Measurements from ENCODE around the gene TEX26. TPM values are rescaled to one million over a fixed set of nuclear protein-coding genes. Genes with fewer than 3 reads are reported as not detected.

Gene TEX26
- total RNA-seq, 2 donors from 2014 or later, result not detected

DNA sequence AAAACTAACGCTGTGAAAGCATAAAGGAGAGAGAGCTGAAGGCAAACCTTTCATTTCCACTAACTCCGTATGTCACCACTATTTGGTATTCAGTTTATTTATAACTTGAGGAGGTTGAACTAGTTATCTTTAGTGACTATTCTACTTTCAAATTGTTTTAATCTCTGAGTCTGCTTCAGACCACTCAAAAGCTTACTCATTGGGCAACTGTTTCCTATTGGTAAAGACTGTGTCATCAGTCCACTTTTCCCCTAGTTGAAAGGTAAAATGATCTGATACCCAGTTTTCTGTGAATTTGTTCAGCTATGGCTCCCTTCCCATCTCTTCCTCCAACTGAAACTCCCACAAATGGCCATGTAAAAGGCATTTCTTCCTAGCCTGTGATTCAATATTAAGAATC lies 39.1 kb downstream of the TEX26 start:
- H3K9me3 ChIP-seq, result no peaks in the 10 kb centered on the region
- TF ChIP-seq, protein P1, sequence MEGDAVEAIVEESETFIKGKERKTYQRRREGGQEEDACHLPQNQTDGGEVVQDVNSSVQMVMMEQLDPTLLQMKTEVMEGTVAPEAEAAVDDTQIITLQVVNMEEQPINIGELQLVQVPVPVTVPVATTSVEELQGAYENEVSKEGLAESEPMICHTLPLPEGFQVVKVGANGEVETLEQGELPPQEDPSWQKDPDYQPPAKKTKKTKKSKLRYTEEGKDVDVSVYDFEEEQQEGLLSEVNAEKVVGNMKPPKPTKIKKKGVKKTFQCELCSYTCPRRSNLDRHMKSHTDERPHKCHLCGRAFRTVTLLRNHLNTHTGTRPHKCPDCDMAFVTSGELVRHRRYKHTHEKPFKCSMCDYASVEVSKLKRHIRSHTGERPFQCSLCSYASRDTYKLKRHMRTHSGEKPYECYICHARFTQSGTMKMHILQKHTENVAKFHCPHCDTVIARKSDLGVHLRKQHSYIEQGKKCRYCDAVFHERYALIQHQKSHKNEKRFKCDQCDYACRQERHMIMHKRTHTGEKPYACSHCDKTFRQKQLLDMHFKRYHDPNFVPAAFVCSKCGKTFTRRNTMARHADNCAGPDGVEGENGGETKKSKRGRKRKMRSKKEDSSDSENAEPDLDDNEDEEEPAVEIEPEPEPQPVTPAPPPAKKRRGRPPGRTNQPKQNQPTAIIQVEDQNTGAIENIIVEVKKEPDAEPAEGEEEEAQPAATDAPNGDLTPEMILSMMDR (IDR thresholded peaks at IDR 0.05), result no peak
- H3K36me3 ChIP-seq, result no peaks in the 10 kb centered on the region
- no peak overlapping the region for H3K4me3 ChIP-seq
- H3K27me3 ChIP-seq, result no peaks in the 10 kb centered on the region
- no peaks in the 10 kb centered on the region for H3K4me1 ChIP-seq
- no peak for DNase-seq (ENCODE audit: low spot score)
- no peak overlapping the region for H3K27ac ChIP-seq

DNA sequence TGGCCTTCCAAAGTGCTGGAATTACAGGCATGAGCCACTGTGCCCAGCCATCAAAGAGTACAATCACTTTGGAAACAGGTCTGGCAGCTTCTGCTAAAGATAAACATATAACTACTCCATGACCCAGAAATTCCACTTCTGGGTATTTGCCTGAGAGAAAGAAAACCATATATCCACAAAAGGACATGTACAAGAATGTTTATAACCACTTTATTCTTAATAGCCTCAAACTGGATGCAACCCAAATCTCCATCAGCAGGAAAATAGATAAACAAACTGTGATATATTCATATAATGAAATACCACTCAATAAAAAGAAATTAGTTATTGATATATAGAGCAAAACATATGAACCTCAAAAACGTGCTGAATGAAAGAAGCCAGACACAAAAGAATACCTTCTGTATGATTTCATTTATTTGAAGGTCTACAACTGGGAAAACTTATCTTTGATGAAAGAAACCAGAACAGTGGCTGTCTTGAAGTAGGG lies 40.5 kb downstream of the TEX26 start:
- Histone ChIP-seq H3K9me3 (no peaks in the 10 kb centered on the region), H3K4me3 (no peak overlapping the region), H3K36me3 (no peaks in the 10 kb centered on the region), H3K27me3 (no peaks in the 10 kb centered on the region), H3K27ac (no peak overlapping the region), H3K4me1 (no peaks in the 10 kb centered on the region)
- no peak for DNase-seq (ENCODE audit: low spot score)
- TF ChIP-seq, protein P1 (IDR thresholded peaks at IDR 0.05), result no peak

DNA sequence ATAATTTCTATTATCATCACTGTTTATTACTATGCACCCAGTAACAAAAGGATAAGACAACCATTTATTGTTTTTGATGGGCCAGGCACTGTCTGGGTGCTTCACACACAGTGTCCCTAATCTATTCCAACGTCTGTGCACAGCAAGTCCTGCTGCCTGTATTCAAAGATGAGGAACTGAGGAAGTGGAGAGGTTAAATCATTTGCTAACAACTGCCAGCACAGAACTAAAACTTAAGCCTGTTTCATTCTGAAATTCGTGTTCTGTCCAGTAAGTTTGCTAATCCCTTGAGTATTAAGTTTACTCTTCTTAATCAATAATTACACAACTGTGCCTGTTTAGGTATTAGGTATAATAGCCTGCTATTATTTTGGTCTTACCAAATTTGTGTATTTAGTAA lies 41.9 kb downstream of the TEX26 start:
- no peaks in the 10 kb centered on the region for H3K36me3 ChIP-seq
- H3K4me3 ChIP-seq, result no peak overlapping the region
- H3K4me1 ChIP-seq, result no peaks in the 10 kb centered on the region
- TF ChIP-seq, protein P1 (IDR thresholded peaks at IDR 0.05), result no peak
- no peaks in the 10 kb centered on the region for H3K27me3 ChIP-seq
- no peak for DNase-seq (ENCODE audit: low spot score)
- H3K27ac ChIP-seq, result no peak overlapping the region
- no peaks in the 10 kb centered on the region for H3K9me3 ChIP-seq

DNA sequence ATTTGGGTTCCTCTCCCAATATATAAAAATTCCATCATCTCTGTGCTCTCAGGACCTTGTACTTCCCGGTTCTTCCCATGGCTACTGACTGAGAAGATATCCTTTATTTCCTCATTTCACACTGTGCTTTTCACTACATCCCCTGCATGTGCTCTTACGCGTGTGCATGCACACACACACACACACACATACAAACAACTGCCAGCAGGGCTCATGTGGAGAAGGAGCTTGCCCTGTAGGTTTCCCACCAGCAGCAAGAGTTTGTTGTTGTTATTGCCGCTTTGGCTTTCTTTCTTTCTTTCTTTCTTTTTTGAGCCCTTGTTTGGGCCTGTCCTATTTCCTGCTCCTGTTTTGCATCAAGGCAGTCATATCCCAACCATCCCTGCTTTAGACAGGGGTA lies 43.6 kb downstream of the TEX26 start:
- Histone ChIP-seq H3K36me3 (no peaks in the 10 kb centered on the region), H3K9me3 (no peaks in the 10 kb centered on the region), H3K4me1 (no peaks in the 10 kb centered on the region), H3K4me3 (no peak overlapping the region), H3K27me3 (no peaks in the 10 kb centered on the region), H3K27ac (no peak overlapping the region)
- TF ChIP-seq, protein P1 (IDR thresholded peaks at IDR 0.05), result no peak
- DNase-seq (ENCODE audit: low spot score), result no peak

DNA sequence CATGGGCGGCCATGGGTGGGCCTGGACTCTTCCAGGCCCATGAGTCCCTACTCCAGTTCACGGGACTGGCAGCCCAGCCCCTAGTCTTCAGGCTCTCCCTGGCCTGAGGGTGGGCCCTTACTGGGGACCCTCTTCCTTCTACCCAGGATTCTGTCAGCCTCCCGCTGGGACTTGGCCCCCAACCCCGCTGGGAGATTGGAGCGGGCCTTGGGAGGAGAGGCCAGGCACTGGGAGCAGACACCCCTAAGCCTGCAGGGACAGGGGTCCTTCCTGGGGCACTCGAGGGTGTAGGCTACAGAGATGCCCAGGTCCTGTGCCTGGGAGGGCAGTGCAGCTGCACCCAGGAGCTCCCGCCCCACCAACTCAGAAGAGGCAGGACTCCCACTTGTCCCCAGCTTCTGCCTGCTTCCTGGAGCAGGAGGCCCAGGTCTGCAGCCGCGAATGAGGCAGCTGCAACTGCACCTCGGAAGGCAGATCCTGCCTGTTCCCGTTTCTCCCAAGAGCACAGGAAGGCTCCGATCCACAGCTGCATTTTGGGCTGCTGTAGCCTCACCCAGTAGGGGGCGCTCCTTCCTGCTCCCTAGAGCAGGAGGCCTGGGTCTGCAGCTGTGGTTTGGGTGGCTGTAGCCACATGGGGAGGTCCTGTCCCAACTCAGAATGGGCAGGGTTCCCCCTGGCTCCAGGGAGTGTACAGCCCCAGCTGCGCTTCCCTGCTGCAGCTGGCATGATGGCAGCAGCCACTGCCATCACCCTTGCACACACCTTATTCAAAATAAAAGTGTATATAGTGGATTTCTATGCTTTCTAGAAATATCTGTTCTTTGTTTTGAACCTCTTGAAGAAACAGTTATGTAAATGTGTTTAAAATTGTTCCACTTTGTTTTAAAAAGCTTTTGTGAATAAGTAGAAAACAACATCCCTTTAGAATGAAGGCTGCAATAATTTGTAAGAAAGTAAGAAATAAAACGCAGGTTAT lies 46.8 kb downstream of the TEX26 start:
- DNase-seq (ENCODE audit: low spot score), result no peak
- Histone ChIP-seq H3K4me1 (no peaks in the 10 kb centered on the region), H3K27me3 (no peaks in the 10 kb centered on the region), H3K9me3 (no peaks in the 10 kb centered on the region), H3K36me3 (no peaks in the 10 kb centered on the region), H3K27ac (no peak overlapping the region), H3K4me3 (no peak overlapping the region)
- TF ChIP-seq, protein P1 (IDR thresholded peaks at IDR 0.05), result peak in 1 of 2 donors; percentile 53

Data from right atrium auricular region (tissue), 2 donors.